K562 (cell line): ENCODE data around the gene ASCC1.

Source experiments
- CBX8 ChIP-seq: fragments of 200-600 bp; sonication (generic); IDR thresholded peaks from 2 replicates; pipeline ENCODE4 v1.6.1; 2012; ENCODE audit warnings: borderline replicate concordance, mixed run types, low read depth, mild to moderate bottlenecking, moderate library complexity, mixed read lengths, low read length, control low read depth, inconsistent platforms; ENCODE audit not compliant: poor library complexity, severe bottlenecking; ENCODE audit errors: extremely low read depth
- ZBTB49 ChIP-seq: sonication (generic); formaldehyde crosslinking; IDR thresholded peaks from 2 replicates; pipeline ENCODE4 v1.8.0; 2022; ENCODE audit warnings: missing genetic modification reagents, mild to moderate bottlenecking, borderline replicate concordance

- TF ChIP-seq ZBTB49 (CRISPR knock-in tag) (no peak), CBX8 (no peak)
Observed at GRCh38 chr10:72109636-72110157, 106.4 kb downstream of the ASCC1 start.
